ENCODE measurements around the gene WNT10A.

- TF ChIP-seq CTCF (IDR thresholded peaks at IDR 0.05): no peak
- peak; percentile 99 for TF ChIP-seq EZH2 (IDR thresholded peaks at IDR 0.05)
Observed at GRCh38 chr2:218880102-218880858, at the start of gene WNT10A.
